GM23338 (cell line): ENCODE results near the gene HECTD1. TPM values are rescaled to one million over a fixed set of nuclear protein-coding genes. Genes with fewer than 3 reads are reported as not detected.

ENCODE experiments used
- ATAC-seq: fragments of 200-7000 bp; cut with Tn5 transposase; 3 replicates; pipeline ENCODE4 v1.9.1; 2020
- DNase-seq: peaks from one replicate; pipeline ENCODE4 v3.0.0-alpha.2; 2015; ENCODE audit warnings: low spot score
- H2AFZ ChIP-seq: fragments of 200-600 bp; sonication (generic); 2 replicates; pipeline ENCODE4 v1.8.0; 2016; ENCODE audit warnings: antibody characterized with exemption, mild to moderate bottlenecking, moderate library complexity
- H3F3A ChIP-seq: fragments of 200-600 bp; sonication (generic); replicated peaks from 2 replicates; pipeline ENCODE4 v1.8.0; 2017; ENCODE audit warnings: antibody characterized with exemption, mixed run types, low read depth
- H3K27ac ChIP-seq: fragments of 200-600 bp; sonication (generic); 2 replicates; pipeline ENCODE4 v1.6.1; 2016; ENCODE audit warnings: low read depth
- H3K27me3 ChIP-seq: fragments of 200-600 bp; sonication (generic); 2 replicates; pipeline ENCODE4 v1.8.0; 2016; ENCODE audit warnings: mild to moderate bottlenecking, mixed run types, moderate library complexity; ENCODE audit not compliant: insufficient read depth
- H3K36me3 ChIP-seq: fragments of 200-600 bp; sonication (generic); 2 replicates; pipeline ENCODE4 v1.8.0; 2016; ENCODE audit warnings: mild to moderate bottlenecking; ENCODE audit not compliant: insufficient read depth
- H3K4me1 ChIP-seq: fragments of 200-600 bp; sonication (generic); 2 replicates; pipeline ENCODE4 v1.8.0; 2016; ENCODE audit warnings: mild to moderate bottlenecking, moderate library complexity; ENCODE audit not compliant: insufficient read depth
- H3K4me2 ChIP-seq: fragments of 200-600 bp; sonication (generic); 2 replicates; pipeline ENCODE4 v1.7.1; 2017; ENCODE audit warnings: mixed run types
- H3K4me3 ChIP-seq: fragments of 200-600 bp; sonication (generic); 2 replicates; pipeline ENCODE4 v1.6.1; 2016; ENCODE audit warnings: mixed run types
- H3K79me2 ChIP-seq: fragments of 200-600 bp; sonication (generic); replicated peaks from 2 replicates; pipeline ENCODE4 v1.8.0; 2017; ENCODE audit warnings: mild to moderate bottlenecking; ENCODE audit not compliant: insufficient read depth
- H3K9me2 ChIP-seq: fragments of 200-600 bp; sonication (generic); 2 replicates; pipeline ENCODE4 v1.8.0; 2017; ENCODE audit not compliant: insufficient read depth
- H4K20me1 ChIP-seq: fragments of 200-600 bp; sonication (generic); replicated peaks from 2 replicates; pipeline ENCODE4 v1.8.0; 2017; ENCODE audit warnings: mild to moderate bottlenecking; ENCODE audit not compliant: insufficient read depth
- H3K27ac Mint-ChIP-seq: 2 replicates; pipeline ENCODE4 v1.8.0; 2020; ENCODE audit warnings: inconsistent platforms, mild to moderate bottlenecking, moderate library complexity, mixed read lengths
- H3K27me3 Mint-ChIP-seq: 3 replicates; pipeline ENCODE4 v1.8.0; 2022; ENCODE audit warnings: low read depth, mild to moderate bottlenecking, moderate library complexity, mixed read lengths, inconsistent platforms; ENCODE audit not compliant: insufficient read depth, poor library complexity
- H3K36me3 Mint-ChIP-seq: 3 replicates; pipeline ENCODE4 v1.8.0; 2021; ENCODE audit warnings: low read depth, mild to moderate bottlenecking, inconsistent platforms, moderate library complexity, mixed read lengths
- H3K4me1 Mint-ChIP-seq: 3 replicates; pipeline ENCODE4 v1.8.0; 2020; ENCODE audit warnings: mild to moderate bottlenecking, inconsistent platforms, mixed read lengths
- H3K4me3 Mint-ChIP-seq: 3 replicates; pipeline ENCODE4 v1.8.0; 2021; ENCODE audit warnings: moderate library complexity, mild to moderate bottlenecking, inconsistent platforms, mixed read lengths
- H3K9me3 Mint-ChIP-seq: 3 replicates; pipeline ENCODE4 v1.8.0; 2020; ENCODE audit warnings: moderate library complexity, mild to moderate bottlenecking, inconsistent platforms, mixed read lengths
- CREB1 ChIP-seq: fragments of 250-450 bp; sonication (Bioruptor Pico); IDR thresholded peaks from 2 replicates; pipeline ENCODE4 v1.5.0; 2020; ENCODE audit warnings: low read depth, mild to moderate bottlenecking, moderate library complexity
- CTCF ChIP-seq, 2 experiments: fragments of 200-600 bp in 1 of 2; sonication (generic) in 1 of 2; conservative IDR thresholded peaks; 2 replicates each; pipeline versions ENCODE4 v1.5.1 to v1.6.1; 2016 to 2017; ENCODE audit warnings: antibody characterized with exemption in 2 of 2, low read depth in 2 of 2, mild to moderate bottlenecking in 2 of 2, moderate library complexity in 1 of 2
- ETS1 ChIP-seq: IDR thresholded peaks from 2 replicates; pipeline ENCODE4 v1.6.1; 2016; ENCODE audit warnings: antibody characterized with exemption
- EZH2 ChIP-seq: fragments of 200-600 bp; sonication (generic); IDR thresholded peaks from one replicate; pipeline ENCODE4 v1.8.0; 2017; ENCODE audit warnings: antibody characterized with exemption, mild to moderate bottlenecking, low read depth; ENCODE audit not compliant: unreplicated experiment
- EZH2phosphoT487 ChIP-seq: fragments of 200-600 bp; sonication (generic); IDR thresholded peaks from one replicate; pipeline ENCODE4 v1.8.1; 2018; ENCODE audit warnings: antibody characterized with exemption; ENCODE audit not compliant: unreplicated experiment
- JUNB ChIP-seq: IDR thresholded peaks from one replicate; pipeline ENCODE4 v1.6.1; 2016; ENCODE audit warnings: antibody characterized with exemption; ENCODE audit not compliant: unreplicated experiment
- NANOG ChIP-seq: IDR thresholded peaks from 2 replicates; pipeline ENCODE4 v1.6.1; 2016; ENCODE audit warnings: antibody characterized with exemption, borderline replicate concordance
- POLR2AphosphoS5 ChIP-seq: IDR thresholded peaks from 2 replicates; pipeline ENCODE4 v1.6.1; 2016; ENCODE audit warnings: antibody characterized with exemption, low read depth
- REST ChIP-seq: IDR thresholded peaks from one replicate; pipeline ENCODE4 v1.6.1; 2018; ENCODE audit warnings: antibody characterized with exemption; ENCODE audit not compliant: unreplicated experiment
- STAT1 ChIP-seq: IDR thresholded peaks from one replicate; pipeline ENCODE4 v1.6.1; 2016; ENCODE audit warnings: antibody characterized with exemption; ENCODE audit not compliant: unreplicated experiment
- ZNF114 ChIP-seq: fragments of 250-450 bp; sonication (Bioruptor Pico); IDR thresholded peaks from 2 replicates; pipeline ENCODE4 v1.5.0; 2020; ENCODE audit warnings: mild to moderate bottlenecking, moderate library complexity
- ZNF331 ChIP-seq: fragments of 250-450 bp; sonication (Bioruptor Pico); IDR thresholded peaks from 2 replicates; pipeline ENCODE4 v1.5.0; 2020; ENCODE audit warnings: low read depth, mild to moderate bottlenecking, moderate library complexity
- ZNF462 ChIP-seq: fragments of 250-450 bp; sonication (Bioruptor Pico); IDR thresholded peaks from 2 replicates; pipeline ENCODE4 v1.5.0; 2020; ENCODE audit warnings: mild to moderate bottlenecking, moderate library complexity
- polyA plus RNA-seq: library from polyadenylated mRNA; unstranded; fragments of >200 nt; fragmentation: Nextera tagmentation; extraction: Ambion mirVana; gene quantifications from 2 replicates; pipeline ENCODE4 v1.2.1, GENCODE V29; 2016
- total RNA-seq: library from RNA; depleted of rRNA; stranded (reverse); fragments of >200 nt; shearing (Covaris generic); gene quantifications from 2 replicates; pipeline ENCODE4 v1.2.3, GENCODE V29; 2014

Gene HECTD1
- total and polyA plus RNA-seq, 2 experiments from 2014 or later = 42.1 to 132 TPM

GRCh38 chr14:31059152-31059924 is 148.3 kb downstream of the HECTD1 start:
- Histone ChIP-seq H3K4me3 (no peak overlapping the region), H4K20me1 (no peaks in the 10 kb centered on the region), H2AFZ (no peak overlapping the region), H3K4me2 (peak overlapping the region; percentile 29; the same call in 1 of the 2 replicates), H3K27me3 (no peaks in the 10 kb centered on the region), H3K9me2 (no peaks in the 10 kb centered on the region), H3F3A (no peaks in the 10 kb centered on the region), H3K79me2 (peaks cover 2% of the 10 kb centered on the region; the same call in 1 of the 2 replicates), H3K27ac (peak overlapping the region; percentile 73; the same call in 1 of the 2 replicates), H3K36me3 (no peaks in the 10 kb centered on the region), H3K4me1 (peaks cover 18% of the 10 kb centered on the region)
- Mint-ChIP-seq H3K27me3 (peaks cover 2% of the 10 kb centered on the region), H3K4me3 (no peak overlapping the region; the same call in 2 of the 3 replicates), H3K4me1 (peaks cover 24% of the 10 kb centered on the region), H3K9me3 (no peaks in the 10 kb centered on the region), H3K27ac (peak overlapping the region; percentile 57), H3K36me3 (no peaks in the 10 kb centered on the region; the same call in 2 of the 3 replicates)
- DNase-seq = peak; percentile 34
- TF ChIP-seq ZNF114 (CRISPR knock-in tag) (no peak), CTCF (conservative IDR thresholded peaks at IDR 0.05; ENCODE audit: low read depth in 2 of 2) (no peak), JUNB (no peak), ETS1 (no peak), POLR2AphosphoS5 (no peak), REST (no peak), EZH2 (no peak), CREB1 (CRISPR knock-in tag) (no peak), NANOG (no peak), EZH2phosphoT487 (no peak), ZNF462 (CRISPR knock-in tag) (no peak), ZNF331 (CRISPR knock-in tag) (no peak), STAT1 (no peak)
- ATAC-seq = peak; percentile 68
